Thyroid gland (tissue), 4 donors: ENCODE results near the gene ACAA2. TPM values are rescaled to one million over a fixed set of nuclear protein-coding genes. Genes with fewer than 3 reads are reported as not detected.

ENCODE experiments used
- DNase-seq, 2 donors: peaks; one replicate each; pipeline ENCODE4 v3.0.0-alpha.2; 2019
- H3K27ac ChIP-seq, 3 donors: fragments of 200-600 bp; sonication (generic); 1 replicate in 2 of 3; 2 replicates in 1 of 3; pipeline ENCODE4 v1.5.1; 2016 to 2019; ENCODE audit warnings: mild to moderate bottlenecking in 1 of 3, moderate library complexity in 1 of 3
- H3K27me3 ChIP-seq: fragments of 200-600 bp; sonication (generic); one replicate; pipeline ENCODE4 v1.5.1; 2019
- H3K36me3 ChIP-seq, 2 donors: fragments of 200-600 bp; sonication (generic); one replicate each; pipeline ENCODE4 v1.5.1; 2016 to 2019
- H3K4me1 ChIP-seq, 2 donors: fragments of 200-600 bp; sonication (generic); one replicate each; pipeline ENCODE4 v1.5.1; 2017 to 2019
- H3K4me3 ChIP-seq, 3 donors: fragments of 200-600 bp; sonication (generic); replicated peaks in 1 of 3; 1 replicate in 2 of 3; 2 replicates in 1 of 3; pipeline ENCODE4 v1.5.1; 2016; ENCODE audit warnings: mild to moderate bottlenecking in 1 of 3
- H3K9me3 ChIP-seq: fragments of 200-600 bp; sonication (generic); one replicate; pipeline ENCODE4 v1.5.1; 2017
- POLR2A ChIP-seq, 2 donors: fragments of 450-650 bp; IDR thresholded peaks; one replicate each; pipeline ENCODE4 v1.6.1; 2017; ENCODE audit warnings: antibody characterized with exemption in 2 of 2, mild to moderate bottlenecking in 2 of 2, moderate library complexity in 1 of 2
- WGBS, 2 donors: methylation state at CpG; one replicate each; pipeline ENCODE4 v1.1.5; 2017; 5-methylcytosine and 5-hydroxymethylcytosine counted together
- intact Hi-C: fragments of 100-400 bp; cut with DNase I; formaldehyde crosslinking; loops from one replicate; pipeline ENCODE4 v1.15.1; 2023
- total RNA-seq, 4 donors: library from RNA; depleted of rRNA; stranded (reverse); fragments of >200 nt; gene quantifications; one replicate each; pipeline ENCODE4 v1.2.3, GENCODE V29; 2016
- TF ChIP-seq, protein P1 (sequence below), 6 experiments: fragments of 200-600 bp in 3 of 6; fragments of 450-650 bp in 3 of 6; sonication (generic) in 3 of 6; IDR thresholded peaks; one replicate each; pipeline ENCODE4 v1.5.1; 2016 to 2019; ENCODE audit warnings: antibody characterized with exemption in 6 of 6, mild to moderate bottlenecking in 2 of 6, inconsistent platforms in 1 of 6, moderate library complexity in 1 of 6

ACAA2 gene
- total RNA-seq, 4 donors from 2014 or later = 50.8 to 157 (median 108) TPM

- Histone ChIP-seq H3K36me3 (no peaks in the 10 kb centered on the region), H3K4me1 (peaks cover 0 to 5% of the 10 kb centered on the region in 2 donors), H3K27ac (no peak overlapping the region), H3K9me3 (no peaks in the 10 kb centered on the region), H3K27me3 (no peaks in the 10 kb centered on the region), H3K4me3 (no peak overlapping the region)
- DNase-seq = peak; percentile 28 to 34
- TF ChIP-seq, protein P1, sequence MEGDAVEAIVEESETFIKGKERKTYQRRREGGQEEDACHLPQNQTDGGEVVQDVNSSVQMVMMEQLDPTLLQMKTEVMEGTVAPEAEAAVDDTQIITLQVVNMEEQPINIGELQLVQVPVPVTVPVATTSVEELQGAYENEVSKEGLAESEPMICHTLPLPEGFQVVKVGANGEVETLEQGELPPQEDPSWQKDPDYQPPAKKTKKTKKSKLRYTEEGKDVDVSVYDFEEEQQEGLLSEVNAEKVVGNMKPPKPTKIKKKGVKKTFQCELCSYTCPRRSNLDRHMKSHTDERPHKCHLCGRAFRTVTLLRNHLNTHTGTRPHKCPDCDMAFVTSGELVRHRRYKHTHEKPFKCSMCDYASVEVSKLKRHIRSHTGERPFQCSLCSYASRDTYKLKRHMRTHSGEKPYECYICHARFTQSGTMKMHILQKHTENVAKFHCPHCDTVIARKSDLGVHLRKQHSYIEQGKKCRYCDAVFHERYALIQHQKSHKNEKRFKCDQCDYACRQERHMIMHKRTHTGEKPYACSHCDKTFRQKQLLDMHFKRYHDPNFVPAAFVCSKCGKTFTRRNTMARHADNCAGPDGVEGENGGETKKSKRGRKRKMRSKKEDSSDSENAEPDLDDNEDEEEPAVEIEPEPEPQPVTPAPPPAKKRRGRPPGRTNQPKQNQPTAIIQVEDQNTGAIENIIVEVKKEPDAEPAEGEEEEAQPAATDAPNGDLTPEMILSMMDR (IDR thresholded peaks at IDR 0.05) = no peak
- no peak for TF ChIP-seq POLR2A (IDR thresholded peaks at IDR 0.05)
- 43 to 63% methylated on average over 4 of the region's 4 CpGs for WGBS, 2 donors
- intact Hi-C loops = no loop called here
Observed at GRCh38 chr18:49752095-49752457, 61.3 kb downstream of the ACAA2 start.

- WGBS, 2 donors = 71 to 83% methylated on average over 7 to 8 of the region's 8 CpGs
- H3K4me3 ChIP-seq = no peak overlapping the region
- DNase-seq = no peak
- TF ChIP-seq, protein P1 (IDR thresholded peaks at IDR 0.05) = no peak
- TF ChIP-seq POLR2A (IDR thresholded peaks at IDR 0.05) = no peak
- no peaks in the 10 kb centered on the region for H3K9me3 ChIP-seq
- intact Hi-C loops = no loop called here
- peaks cover 0 to 5% of the 10 kb centered on the region in 2 donors for H3K4me1 ChIP-seq
- no peaks in the 10 kb centered on the region for H3K27me3 ChIP-seq
- no peak overlapping the region for H3K27ac ChIP-seq
- no peaks in the 10 kb centered on the region for H3K36me3 ChIP-seq
Observed at GRCh38 chr18:49751427-49752094, 61.8 kb downstream of the ACAA2 start.

GRCh38 chr18:49749563-49749962, 63.8 kb downstream of the ACAA2 start:
- no peak overlapping the region for H3K4me3 ChIP-seq
- peaks cover 0 to 5% of the 10 kb centered on the region in 2 donors for H3K4me1 ChIP-seq
- H3K9me3 ChIP-seq = no peaks in the 10 kb centered on the region
- no peaks in the 10 kb centered on the region for H3K36me3 ChIP-seq
- WGBS, 2 donors = 77 to 85% methylated on average over 8 of the region's 8 CpGs
- no peak for DNase-seq
- intact Hi-C loops = no loop called here
- no peak overlapping the region for H3K27ac ChIP-seq
- no peaks in the 10 kb centered on the region for H3K27me3 ChIP-seq
- TF ChIP-seq POLR2A (IDR thresholded peaks at IDR 0.05) = no peak
- TF ChIP-seq, protein P1 (IDR thresholded peaks at IDR 0.05) = no peak

- no peaks in the 10 kb centered on the region for H3K9me3 ChIP-seq
- 41 to 52% methylated on average over 5 of the region's 5 CpGs for WGBS, 2 donors
- intact Hi-C loops = no loop called here
Observed at GRCh38 chr18:49747876-49748275, 65.5 kb downstream of the ACAA2 start.

More at GRCh38 chr18:49747876-49748275, 65.5 kb downstream of the ACAA2 start:
- Histone ChIP-seq H3K4me1 (peaks cover 0 to 5% of the 10 kb centered on the region in 2 donors), H3K4me3 (no peak overlapping the region), H3K27ac (no peak overlapping the region), H3K36me3 (no peaks in the 10 kb centered on the region), H3K27me3 (no peaks in the 10 kb centered on the region)
- TF ChIP-seq POLR2A (IDR thresholded peaks at IDR 0.05) = no peak
- TF ChIP-seq, protein P1 (IDR thresholded peaks at IDR 0.05) = no peak
- no peak for DNase-seq
